Common myeloid progenitor, CD34-positive (primary cell): Measurements from ENCODE around the gene SLC38A10.

ENCODE experiments used
- CTCF ChIA-PET: fragments of 350-600 bp; sonication (Branson Sonifier 250); formaldehyde crosslinking; loops from one replicate; lab custom pipeline; 2021; ENCODE audit warnings: antibody characterized with exemption; lab: Charles Lee
- POLR2A ChIA-PET: fragments of 350-600 bp; sonication (Branson Sonifier 250); formaldehyde crosslinking; loops from one replicate; lab custom pipeline; 2021; ENCODE audit warnings: antibody characterized with exemption; lab: Charles Lee
- DNase-seq, 3 donors: peaks; one replicate each; pipeline versions ENCODE4 v3.0.0 to v3.0.0-alpha.2; 2013
- H3K27ac ChIP-seq, 2 experiments: 1 replicate in 1 of 2; 2 replicates in 1 of 2; pipeline ENCODE4 v1.7.0; 2013; ENCODE audit warnings: inconsistent platforms in 2 of 2, low read length in 2 of 2, mild to moderate bottlenecking in 2 of 2, low read depth in 1 of 2, moderate library complexity in 1 of 2; ENCODE audit not compliant: severe bottlenecking in 2 of 2, insufficient read depth in 1 of 2, poor library complexity in 1 of 2
- H3K27me3 ChIP-seq, 5 experiments: replicated peaks in 2 of 5; 1 replicate in 3 of 5; 2 replicates in 2 of 5; pipeline versions ENCODE4 v1.6.1 to v1.7.0; 2013; ENCODE audit warnings: low read length in 4 of 5, mild to moderate bottlenecking in 2 of 5, moderate library complexity in 2 of 5, inconsistent platforms in 1 of 5; ENCODE audit not compliant: insufficient read depth in 5 of 5, control insufficient read depth in 4 of 5
- H3K36me3 ChIP-seq, 4 experiments: 1 replicate in 2 of 4; 2 replicates in 2 of 4; pipeline versions ENCODE4 v1.6.1 to v1.7.0; 2013; ENCODE audit warnings: low read length in 3 of 4, control low read depth in 1 of 4, mild to moderate bottlenecking in 1 of 4; ENCODE audit not compliant: control insufficient read depth in 4 of 4, insufficient read depth in 4 of 4
- H3K4me1 ChIP-seq, 4 experiments: 1 replicate in 3 of 4; 2 replicates in 1 of 4; pipeline versions ENCODE4 v1.6.1 to v1.7.1; 2013; ENCODE audit warnings: low read length in 3 of 4, mild to moderate bottlenecking in 3 of 4, control low read depth in 1 of 4, inconsistent platforms in 1 of 4, moderate library complexity in 1 of 4; ENCODE audit not compliant: control insufficient read depth in 4 of 4, insufficient read depth in 4 of 4; ENCODE audit errors: control extremely low read depth in 1 of 4
- H3K4me3 ChIP-seq, 7 experiments: 1 replicate in 4 of 7; 2 replicates in 3 of 7; pipeline versions ENCODE4 v1.5.1 to v1.7.0; 2013; ENCODE audit warnings: mild to moderate bottlenecking in 7 of 7, low read length in 6 of 7, moderate library complexity in 6 of 7, inconsistent platforms in 2 of 7, low read depth in 2 of 7, control low read depth in 1 of 7; ENCODE audit not compliant: insufficient read depth in 4 of 7, control insufficient read depth in 1 of 7; ENCODE audit errors: extremely low read depth in 1 of 7
- H3K9me3 ChIP-seq, 5 experiments: 1 replicate in 4 of 5; 2 replicates in 1 of 5; pipeline versions ENCODE4 v1.6.1 to v1.7.1; 2013; ENCODE audit warnings: low read length in 4 of 5, mild to moderate bottlenecking in 2 of 5, inconsistent platforms in 1 of 5, low read depth in 1 of 5, moderate library complexity in 1 of 5; ENCODE audit not compliant: control insufficient read depth in 4 of 5, insufficient read depth in 2 of 5; ENCODE audit errors: control extremely low read depth in 1 of 5
- WGBS: methylation state at CpG from one replicate; pipeline ENCODE4 v1.1.5; 2013; ENCODE audit not compliant: insufficient coverage; 5-methylcytosine and 5-hydroxymethylcytosine counted together

The SLC38A10 gene

GRCh38 chr17:81315885-81316391, 20.8 kb upstream of the SLC38A10 start:
- WGBS = 95% methylated on average over 13 of the region's 20 CpGs
- CTCF ChIA-PET = no interaction called here
- DNase-seq = no peak
- Histone ChIP-seq H3K36me3 (no peaks in the 10 kb centered on the region), H3K4me1 (no peaks in the 10 kb centered on the region), H3K9me3 (no peaks in the 10 kb centered on the region), H3K4me3 (no peak overlapping the region), H3K27ac (no peak overlapping the region), H3K27me3 (peaks cover 0 to 2% (median 0%) of the 10 kb centered on the region in 5 experiments)
- POLR2A ChIA-PET = no interaction called here

- WGBS = 97% methylated on average over 18 of the region's 19 CpGs
- Histone ChIP-seq H3K36me3 (no peaks in the 10 kb centered on the region), H3K27me3 (peaks cover 0 to 2% (median 0%) of the 10 kb centered on the region in 5 experiments), H3K4me1 (no peaks in the 10 kb centered on the region), H3K9me3 (no peaks in the 10 kb centered on the region), H3K27ac (no peak overlapping the region), H3K4me3 (no peak overlapping the region)
- ChIA-PET CTCF (interaction anchor here (1.7 kb wide), 1 partner anchor 10 kb away, joined by 8 read pairs; no protein-coding TSS in a partner anchor), POLR2A (no interaction called here)
- no peak for DNase-seq
These were observed 20.2 kb upstream of the SLC38A10 start for GRCh38 chr17:81315129-81315884.

GRCh38 chr17:81314398-81315081, 19.4 kb upstream of the SLC38A10 start:
- ChIA-PET POLR2A (interaction anchor here (0.5 kb wide), 1 partner anchor 18 kb away, joined by 3 read pairs; no protein-coding TSS in a partner anchor), CTCF (interaction anchor here (1.2 to 1.7 kb wide), 3 partner anchors 9 to 170 kb away, joined by 3 to 8 read pairs (median 6); no protein-coding TSS in a partner anchor)
- DNase-seq = no peak
- H3K4me3 ChIP-seq = no peak overlapping the region
- no peaks in the 10 kb centered on the region for H3K9me3 ChIP-seq
- WGBS = 100% methylated on average over 11 of the region's 21 CpGs
- peaks cover 0 to 2% (median 0%) of the 10 kb centered on the region in 5 experiments for H3K27me3 ChIP-seq
- peaks cover 0 to 4% (median 4%) of the 10 kb centered on the region in 4 experiments for H3K4me1 ChIP-seq
- no peak overlapping the region for H3K27ac ChIP-seq
- H3K36me3 ChIP-seq = no peaks in the 10 kb centered on the region

- H3K27ac ChIP-seq = no peak overlapping the region
- CTCF ChIA-PET = interaction anchor here (1.2 to 1.7 kb wide), 3 partner anchors 8 to 171 kb away, joined by 3 to 8 read pairs (median 6); no protein-coding TSS in a partner anchor
- no peaks in the 10 kb centered on the region for H3K36me3 ChIP-seq
- POLR2A ChIA-PET = no interaction called here
- WGBS = 87% methylated on average over 10 of the region's 17 CpGs
- no peak for DNase-seq
- no peak overlapping the region for H3K4me3 ChIP-seq
- peaks cover 0 to 11% (median 10%) of the 10 kb centered on the region in 4 experiments for H3K4me1 ChIP-seq
- H3K9me3 ChIP-seq = no peaks in the 10 kb centered on the region
- peaks cover 0 to 2% (median 0%) of the 10 kb centered on the region in 5 experiments for H3K27me3 ChIP-seq
These were observed 18.8 kb upstream of the SLC38A10 start for GRCh38 chr17:81313776-81314397.

GRCh38 chr17:81312624-81313325, 17.7 kb upstream of the SLC38A10 start:
- POLR2A ChIA-PET = no interaction called here

GRCh38 chr17:81311946-81312345, 16.8 kb upstream of the SLC38A10 start:
- whole genome bisulfite sequencing = 88% methylated on average over 14 of the region's 14 CpGs
- POLR2A ChIA-PET = no interaction called here
- H3K27me3 ChIP-seq = no peaks in the 10 kb centered on the region

More at GRCh38 chr17:81312624-81313325, 17.7 kb upstream of the SLC38A10 start:
- H3K4me3 ChIP-seq = no peak overlapping the region
- no peaks in the 10 kb centered on the region for H3K36me3 ChIP-seq
- CTCF ChIA-PET = interaction anchor here (1.1 kb wide), 1 partner anchor 65 kb away, joined by 3 read pairs; no protein-coding TSS in a partner anchor
- peaks cover 0 to 12% (median 11%) of the 10 kb centered on the region in 4 experiments for H3K4me1 ChIP-seq
- H3K27ac ChIP-seq = no peak overlapping the region
- WGBS = 87% methylated on average over 18 of the region's 22 CpGs
- H3K27me3 ChIP-seq = no peaks in the 10 kb centered on the region
- no peaks in the 10 kb centered on the region for H3K9me3 ChIP-seq
- DNase-seq = no peak

More at GRCh38 chr17:81311946-81312345, 16.8 kb upstream of the SLC38A10 start:
- Histone ChIP-seq H3K9me3 (no peaks in the 10 kb centered on the region), H3K4me3 (no peak overlapping the region), H3K4me1 (peaks cover 0 to 12% (median 11%) of the 10 kb centered on the region in 4 experiments), H3K27ac (no peak overlapping the region), H3K36me3 (no peaks in the 10 kb centered on the region)
- CTCF ChIA-PET = no interaction called here
- no peak for DNase-seq
